ENCODE data around the gene ARID1B. TPM values are rescaled to one million over a fixed set of nuclear protein-coding genes. Genes with fewer than 3 reads are reported as not detected.

ARID1B gene
- total and polyA plus RNA-seq, 7 donors = 8.1 to 61.1 (median 53.1) TPM

- peaks cover 11% of the 10 kb centered on the region for H3K9me3 ChIP-seq
- intact Hi-C loops (cut with DNase I) = no loop called here
- H3K4me1 ChIP-seq = no peaks in the 10 kb centered on the region
- no peak overlapping the region for H3K27ac ChIP-seq
- H3K4me3 ChIP-seq = no peak overlapping the region
- no peaks in the 10 kb centered on the region for H3K27me3 ChIP-seq (ENCODE audit: insufficient read depth in 3 of 3, low read length in 2 of 3)
- ATAC-seq (no peak), DNase-seq (no peak)
- no peak for TF ChIP-seq CTCF (IDR thresholded peaks at IDR 0.05)
- 91 to 92% (median 91%) methylated on average over 7 of the region's 7 CpGs for WGBS, 3 donors
- H3K36me3 ChIP-seq (ENCODE audit: insufficient read depth in 1 of 2, low read depth in 1 of 2) = no peaks in the 10 kb centered on the region
Measured at GRCh38 chr6:156735751-156736150, 41.4 kb upstream of the ARID1B start.

GRCh38 chr6:156740604-156741003, 36.6 kb upstream of the ARID1B start:
- ATAC-seq = no peak
- H3K27ac ChIP-seq = no peak overlapping the region
- intact Hi-C loops (cut with DNase I) = no loop called here
- no peaks in the 10 kb centered on the region for H3K36me3 ChIP-seq (ENCODE audit: insufficient read depth in 1 of 2, low read depth in 1 of 2)
- no peak for DNase-seq
- H3K27me3 ChIP-seq (ENCODE audit: insufficient read depth in 3 of 3, low read length in 2 of 3) = no peaks in the 10 kb centered on the region
- no peaks in the 10 kb centered on the region for H3K4me1 ChIP-seq
- no peak for TF ChIP-seq CTCF (IDR thresholded peaks at IDR 0.05)
- H3K9me3 ChIP-seq = peaks cover 14% of the 10 kb centered on the region
- 46 to 69% (median 57%) methylated on average over 1 of the region's 1 CpG for WGBS, 3 donors
- no peak overlapping the region for H3K4me3 ChIP-seq

GRCh38 chr6:156741287-156742073, 35.7 kb upstream of the ARID1B start:
- no peak for ATAC-seq
- Histone ChIP-seq H3K9me3 (peaks cover 14% of the 10 kb centered on the region), H3K27ac (no peak overlapping the region), H3K4me3 (no peak overlapping the region), H3K36me3 (ENCODE audit: insufficient read depth in 1 of 2, low read depth in 1 of 2) (no peaks in the 10 kb centered on the region), H3K27me3 (ENCODE audit: insufficient read depth in 3 of 3, low read length in 2 of 3) (no peaks in the 10 kb centered on the region), H3K4me1 (no peaks in the 10 kb centered on the region)
- WGBS, 3 donors = 97 to 100% (median 100%) methylated on average over 3 of the region's 3 CpGs
- no peak for TF ChIP-seq CTCF (IDR thresholded peaks at IDR 0.05)
- intact Hi-C loops (cut with DNase I) = no loop called here
- DNase-seq = no peak

- Histone ChIP-seq H3K4me3 (no peak overlapping the region), H3K27ac (no peak overlapping the region), H3K4me1 (no peaks in the 10 kb centered on the region), H3K27me3 (ENCODE audit: insufficient read depth in 3 of 3, low read length in 2 of 3) (no peaks in the 10 kb centered on the region), H3K36me3 (ENCODE audit: insufficient read depth in 1 of 2, low read depth in 1 of 2) (no peaks in the 10 kb centered on the region), H3K9me3 (no peaks in the 10 kb centered on the region)
- 52 to 58% (median 56%) methylated on average over 3 of the region's 3 CpGs for WGBS, 3 donors
- intact Hi-C loops (cut with DNase I) = no loop called here
- DNase-seq (no peak), ATAC-seq (no peak)
- no peak for TF ChIP-seq CTCF (IDR thresholded peaks at IDR 0.05)
Measured at GRCh38 chr6:156747715-156748114, 29.5 kb upstream of the ARID1B start.

- intact Hi-C loops (cut with DNase I) = no loop called here
- ATAC-seq (no peak), DNase-seq (no peak)
- no peaks in the 10 kb centered on the region for H3K27me3 ChIP-seq (ENCODE audit: insufficient read depth in 3 of 3, low read length in 2 of 3)
- WGBS, 3 donors = 86 to 93% (median 93%) methylated on average over 1 of the region's 1 CpG
- no peaks in the 10 kb centered on the region for H3K4me1 ChIP-seq
- no peaks in the 10 kb centered on the region for H3K36me3 ChIP-seq (ENCODE audit: insufficient read depth in 1 of 2, low read depth in 1 of 2)
- H3K9me3 ChIP-seq = no peaks in the 10 kb centered on the region
- H3K27ac ChIP-seq = no peak overlapping the region
- no peak overlapping the region for H3K4me3 ChIP-seq
- no peak for TF ChIP-seq CTCF (IDR thresholded peaks at IDR 0.05)
Measured at GRCh38 chr6:156748504-156748903, 28.7 kb upstream of the ARID1B start.
